ENCODE results near the gene HPDL.

GRCh38 chr1:45291716-45292115 lies 35.0 kb upstream of the HPDL start:
- TF ChIP-seq CTCF (IDR thresholded peaks at IDR 0.05; ENCODE audit: low read depth, low read length, poor library complexity, severe bottlenecking) (no peak), EZH2phosphoT487 (IDR thresholded peaks at IDR 0.05; ENCODE audit: borderline replicate concordance, low read length) (no peak)

Measured in DOHH2 (cell line).